Measurements from ENCODE around the gene LRRC8C.

DNA sequence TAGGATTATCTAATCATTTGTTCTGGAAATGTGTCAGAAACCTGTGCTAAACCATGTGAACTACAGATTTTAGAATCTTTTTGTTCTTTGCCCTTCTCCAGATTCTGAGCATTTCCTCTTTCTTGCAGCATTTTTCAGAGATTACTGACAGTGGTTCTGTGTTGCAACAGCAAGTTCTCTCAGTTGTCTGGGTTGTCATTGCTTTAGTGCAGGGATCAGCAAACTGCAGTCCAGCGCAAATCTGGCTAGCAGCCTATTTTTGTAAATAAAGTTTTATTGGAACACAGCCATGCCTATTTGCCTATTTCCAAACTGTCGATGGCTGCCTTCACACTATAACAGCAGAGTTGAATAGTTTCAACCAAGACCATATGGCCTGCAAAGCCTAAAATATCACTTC lies 121.6 kb downstream of the LRRC8C start:
- TF ChIP-seq, protein P1, sequence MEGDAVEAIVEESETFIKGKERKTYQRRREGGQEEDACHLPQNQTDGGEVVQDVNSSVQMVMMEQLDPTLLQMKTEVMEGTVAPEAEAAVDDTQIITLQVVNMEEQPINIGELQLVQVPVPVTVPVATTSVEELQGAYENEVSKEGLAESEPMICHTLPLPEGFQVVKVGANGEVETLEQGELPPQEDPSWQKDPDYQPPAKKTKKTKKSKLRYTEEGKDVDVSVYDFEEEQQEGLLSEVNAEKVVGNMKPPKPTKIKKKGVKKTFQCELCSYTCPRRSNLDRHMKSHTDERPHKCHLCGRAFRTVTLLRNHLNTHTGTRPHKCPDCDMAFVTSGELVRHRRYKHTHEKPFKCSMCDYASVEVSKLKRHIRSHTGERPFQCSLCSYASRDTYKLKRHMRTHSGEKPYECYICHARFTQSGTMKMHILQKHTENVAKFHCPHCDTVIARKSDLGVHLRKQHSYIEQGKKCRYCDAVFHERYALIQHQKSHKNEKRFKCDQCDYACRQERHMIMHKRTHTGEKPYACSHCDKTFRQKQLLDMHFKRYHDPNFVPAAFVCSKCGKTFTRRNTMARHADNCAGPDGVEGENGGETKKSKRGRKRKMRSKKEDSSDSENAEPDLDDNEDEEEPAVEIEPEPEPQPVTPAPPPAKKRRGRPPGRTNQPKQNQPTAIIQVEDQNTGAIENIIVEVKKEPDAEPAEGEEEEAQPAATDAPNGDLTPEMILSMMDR (IDR thresholded peaks at IDR 0.05) = no peak
- TF ChIP-seq POLR2AphosphoS5 (IDR thresholded peaks at IDR 0.05) (no peak), POLR2A (IDR thresholded peaks at IDR 0.05) (no peak), EP300 (IDR thresholded peaks at IDR 0.05) (no peak)

All from sigmoid colon (tissue), 4 donors.